ENCODE results near the gene CTNNA1.

DNA sequence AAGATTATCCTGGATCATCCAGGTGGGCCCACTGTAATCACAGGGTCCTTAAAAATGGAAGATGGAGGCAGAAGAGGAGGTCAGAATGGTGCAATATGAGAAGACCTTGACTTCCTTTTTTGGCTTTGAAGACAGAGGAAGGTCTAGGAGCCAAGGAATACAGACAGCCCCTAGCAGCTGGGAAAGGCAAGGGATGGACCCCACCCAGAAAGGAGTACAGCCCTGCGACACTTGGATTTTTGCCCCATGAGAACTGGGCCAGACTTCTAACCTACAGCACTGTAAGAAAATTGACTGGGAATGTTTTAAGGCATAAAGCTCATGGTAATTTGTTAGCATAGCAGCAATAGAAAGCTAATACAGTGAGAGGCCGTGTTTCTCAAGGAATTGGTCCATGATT, 188.8 kb downstream of the CTNNA1 start:
- TF ChIP-seq, protein P1, sequence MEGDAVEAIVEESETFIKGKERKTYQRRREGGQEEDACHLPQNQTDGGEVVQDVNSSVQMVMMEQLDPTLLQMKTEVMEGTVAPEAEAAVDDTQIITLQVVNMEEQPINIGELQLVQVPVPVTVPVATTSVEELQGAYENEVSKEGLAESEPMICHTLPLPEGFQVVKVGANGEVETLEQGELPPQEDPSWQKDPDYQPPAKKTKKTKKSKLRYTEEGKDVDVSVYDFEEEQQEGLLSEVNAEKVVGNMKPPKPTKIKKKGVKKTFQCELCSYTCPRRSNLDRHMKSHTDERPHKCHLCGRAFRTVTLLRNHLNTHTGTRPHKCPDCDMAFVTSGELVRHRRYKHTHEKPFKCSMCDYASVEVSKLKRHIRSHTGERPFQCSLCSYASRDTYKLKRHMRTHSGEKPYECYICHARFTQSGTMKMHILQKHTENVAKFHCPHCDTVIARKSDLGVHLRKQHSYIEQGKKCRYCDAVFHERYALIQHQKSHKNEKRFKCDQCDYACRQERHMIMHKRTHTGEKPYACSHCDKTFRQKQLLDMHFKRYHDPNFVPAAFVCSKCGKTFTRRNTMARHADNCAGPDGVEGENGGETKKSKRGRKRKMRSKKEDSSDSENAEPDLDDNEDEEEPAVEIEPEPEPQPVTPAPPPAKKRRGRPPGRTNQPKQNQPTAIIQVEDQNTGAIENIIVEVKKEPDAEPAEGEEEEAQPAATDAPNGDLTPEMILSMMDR (conservative IDR thresholded peaks at IDR 0.05; ENCODE audit: low read length): no peak
- no peak for TF ChIP-seq EZH2phosphoT487 (IDR thresholded peaks at IDR 0.05; ENCODE audit: borderline replicate concordance)
